Choroid plexus epithelial cell (primary cell): ENCODE measurements around the gene FAM131A.
A peak's percentile ranks its signal among the peaks of the same experiment; 100 is the strongest.

Experiments
- DNase-seq: peaks from one replicate; pipeline ENCODE4 v3.0.0-alpha.2; 2010; ENCODE audit warnings: low read depth
- H3K4me3 ChIP-seq: 2 replicates; pipeline ENCODE4 v1.5.1; 2011; ENCODE audit warnings: low read depth, mild to moderate bottlenecking, control low read depth, low read length, moderate library complexity
- TF ChIP-seq, protein P1 (sequence below): conservative IDR thresholded peaks from 2 replicates; pipeline ENCODE4 v1.5.1; 2011; ENCODE audit warnings: low read depth, mild to moderate bottlenecking, control low read depth, inconsistent platforms, low read length, moderate library complexity

FAM131A gene

DNA sequence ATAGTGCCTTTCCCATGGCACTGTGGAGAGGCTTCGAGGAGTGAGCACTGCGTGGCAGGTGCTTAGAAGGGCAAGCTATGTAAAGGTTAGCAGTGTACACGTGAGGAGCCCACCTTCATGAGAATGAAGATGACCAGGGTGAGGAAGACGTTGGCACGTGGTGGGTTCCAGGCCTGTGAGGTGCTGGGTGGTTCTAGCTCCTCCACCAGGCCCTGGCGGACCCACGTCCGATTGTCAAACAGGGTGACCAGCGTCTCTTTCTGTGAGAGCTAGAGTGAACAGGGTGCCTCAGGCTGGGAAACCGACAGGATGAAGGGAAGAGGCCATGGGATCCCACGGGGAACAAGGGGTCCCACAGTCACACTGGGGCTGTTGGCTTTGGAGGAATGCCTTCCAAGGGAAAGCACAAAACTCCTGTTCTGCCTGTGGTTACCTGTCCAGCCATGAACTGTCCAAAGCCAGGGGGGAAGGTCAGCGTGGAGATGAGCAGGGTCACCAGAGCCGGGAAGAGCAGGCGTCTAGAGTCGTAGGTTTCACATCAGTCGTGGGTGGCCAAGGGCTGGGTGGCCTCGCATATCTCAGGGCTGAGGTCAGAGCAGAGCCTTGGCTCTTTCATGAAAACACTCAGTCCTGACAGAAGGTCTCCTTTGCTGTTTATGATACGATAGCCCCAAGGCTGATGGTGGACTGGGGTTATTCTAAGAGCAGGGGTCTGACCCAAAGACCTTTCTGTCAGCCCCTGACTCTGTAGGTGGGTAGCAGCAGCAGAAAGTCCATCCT is 18.1 kb downstream of the FAM131A start:
- no peak for DNase-seq
- H3K4me3 ChIP-seq: no peak overlapping the region
- TF ChIP-seq, protein P1, sequence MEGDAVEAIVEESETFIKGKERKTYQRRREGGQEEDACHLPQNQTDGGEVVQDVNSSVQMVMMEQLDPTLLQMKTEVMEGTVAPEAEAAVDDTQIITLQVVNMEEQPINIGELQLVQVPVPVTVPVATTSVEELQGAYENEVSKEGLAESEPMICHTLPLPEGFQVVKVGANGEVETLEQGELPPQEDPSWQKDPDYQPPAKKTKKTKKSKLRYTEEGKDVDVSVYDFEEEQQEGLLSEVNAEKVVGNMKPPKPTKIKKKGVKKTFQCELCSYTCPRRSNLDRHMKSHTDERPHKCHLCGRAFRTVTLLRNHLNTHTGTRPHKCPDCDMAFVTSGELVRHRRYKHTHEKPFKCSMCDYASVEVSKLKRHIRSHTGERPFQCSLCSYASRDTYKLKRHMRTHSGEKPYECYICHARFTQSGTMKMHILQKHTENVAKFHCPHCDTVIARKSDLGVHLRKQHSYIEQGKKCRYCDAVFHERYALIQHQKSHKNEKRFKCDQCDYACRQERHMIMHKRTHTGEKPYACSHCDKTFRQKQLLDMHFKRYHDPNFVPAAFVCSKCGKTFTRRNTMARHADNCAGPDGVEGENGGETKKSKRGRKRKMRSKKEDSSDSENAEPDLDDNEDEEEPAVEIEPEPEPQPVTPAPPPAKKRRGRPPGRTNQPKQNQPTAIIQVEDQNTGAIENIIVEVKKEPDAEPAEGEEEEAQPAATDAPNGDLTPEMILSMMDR: no peak

GRCh38 chr3:184357248-184358123 is 20.1 kb downstream of the FAM131A start:
- H3K4me3 ChIP-seq: no peak overlapping the region
- TF ChIP-seq, protein P1: no peak
- no peak for DNase-seq

GRCh38 chr3:184358124-184358767 is 20.8 kb downstream of the FAM131A start:
- H3K4me3 ChIP-seq: no peak overlapping the region
- no peak for DNase-seq
- TF ChIP-seq, protein P1: no peak

DNA sequence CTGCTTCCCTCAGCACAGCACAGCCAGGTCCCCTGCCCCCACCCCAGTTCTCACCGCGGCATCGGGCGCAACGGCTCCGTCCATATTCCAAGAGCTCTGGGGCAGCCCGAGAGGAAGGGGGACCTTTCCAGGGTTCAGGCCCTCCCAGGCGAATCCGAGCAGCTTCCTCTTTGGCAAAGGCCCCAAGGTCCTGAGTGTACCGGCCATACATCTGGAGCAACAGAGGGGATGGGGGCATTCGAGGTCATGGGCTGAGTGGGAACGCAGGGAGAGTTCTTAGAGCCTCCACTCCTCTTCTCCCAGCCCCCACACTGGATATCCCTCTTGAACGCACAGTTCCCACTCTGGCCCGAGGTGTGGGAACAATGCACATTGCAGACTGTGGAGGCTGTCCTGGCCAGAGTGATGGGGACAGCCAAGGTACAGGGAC is 21.5 kb downstream of the FAM131A start:
- TF ChIP-seq, protein P1: no peak
- DNase-seq: no peak
- no peak overlapping the region for H3K4me3 ChIP-seq

- DNase-seq: no peak
- TF ChIP-seq, protein P1: no peak
- no peak overlapping the region for H3K4me3 ChIP-seq
Observed at GRCh38 chr3:184359610-184360009, 22.2 kb downstream of the FAM131A start.

- peak overlapping the region; percentile 3 for H3K4me3 ChIP-seq
- DNase-seq: no peak
- TF ChIP-seq, protein P1: no peak
Observed at GRCh38 chr3:184360070-184360928, 22.9 kb downstream of the FAM131A start.
